GM19239 (cell line): ENCODE data around the gene TAF3.
A peak's percentile ranks its signal among the peaks of the same experiment; 100 is the strongest.

Experiments used
- DNase-seq: peaks from one replicate; pipeline ENCODE4 v3.0.0; 2011; ENCODE audit warnings: low spot score; ENCODE audit not compliant: insufficient read length
- FAIRE-seq: peaks from 2 replicates; lab custom pipeline; 2011; peaks lifted over from hg19 to GRCh38; lab: Jason Lieb, UNC

The TAF3 gene

DNA sequence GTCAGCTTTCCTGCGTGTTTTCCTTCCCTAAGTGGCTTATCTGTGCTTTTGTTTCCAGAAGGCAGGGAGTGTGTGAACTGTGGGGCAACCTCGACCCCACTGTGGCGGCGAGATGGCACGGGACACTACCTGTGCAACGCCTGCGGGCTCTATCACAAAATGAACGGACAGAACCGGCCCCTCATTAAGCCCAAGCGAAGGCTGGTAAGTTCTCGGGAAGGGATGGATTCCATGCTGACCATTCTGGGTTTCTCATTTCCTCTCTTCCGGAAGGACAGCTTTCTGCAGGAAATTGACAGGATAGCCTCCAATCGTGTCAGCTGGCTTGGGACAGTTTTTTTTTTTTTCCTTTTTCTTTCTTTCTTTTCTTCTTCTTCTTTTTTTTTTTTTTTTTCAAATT, 245.6 kb downstream of the TAF3 start:
- DNase-seq = no peak
- no peak for FAIRE-seq

DNA sequence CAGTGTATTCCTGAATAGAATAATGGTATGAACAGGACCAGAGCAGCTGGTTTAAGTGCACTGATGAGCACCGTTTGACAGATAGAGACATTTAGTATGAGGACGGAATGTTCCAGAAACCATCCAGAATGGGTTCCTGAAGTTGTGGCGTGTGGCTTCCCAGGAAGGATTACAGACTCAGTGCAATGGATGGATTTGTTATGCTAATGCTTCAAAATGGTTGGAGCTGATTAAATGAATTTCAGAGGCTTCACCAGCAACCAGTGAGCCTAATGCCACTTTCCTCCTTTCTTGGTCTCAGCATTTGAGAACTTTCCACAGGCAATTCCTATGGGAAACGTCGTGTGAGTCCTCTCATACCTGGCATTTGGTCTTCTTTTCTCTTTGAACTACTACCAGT, 246.1 kb downstream of the TAF3 start:
- no peak for FAIRE-seq
- no peak for DNase-seq

DNA sequence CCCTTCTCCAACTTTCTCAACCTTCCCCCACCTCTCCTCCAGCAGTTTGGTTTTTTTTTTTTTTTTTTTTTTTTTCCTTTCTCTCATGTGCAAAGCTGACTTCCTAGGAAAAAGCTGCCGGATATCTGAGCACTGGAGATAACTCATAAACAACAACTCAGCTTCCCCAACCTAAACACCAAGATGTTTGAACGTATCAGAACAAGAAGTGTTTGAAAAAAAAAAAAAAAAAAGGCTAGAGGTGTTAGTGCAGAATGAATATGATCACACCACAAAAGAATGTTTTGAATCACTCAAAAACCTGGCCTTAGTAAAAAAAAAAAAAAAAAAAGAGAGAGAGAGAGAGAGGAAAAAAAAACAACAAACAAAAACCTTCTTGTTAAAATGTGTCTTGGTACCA, 247.3 kb downstream of the TAF3 start:
- peak; percentile 33 for FAIRE-seq
- no peak for DNase-seq

DNA sequence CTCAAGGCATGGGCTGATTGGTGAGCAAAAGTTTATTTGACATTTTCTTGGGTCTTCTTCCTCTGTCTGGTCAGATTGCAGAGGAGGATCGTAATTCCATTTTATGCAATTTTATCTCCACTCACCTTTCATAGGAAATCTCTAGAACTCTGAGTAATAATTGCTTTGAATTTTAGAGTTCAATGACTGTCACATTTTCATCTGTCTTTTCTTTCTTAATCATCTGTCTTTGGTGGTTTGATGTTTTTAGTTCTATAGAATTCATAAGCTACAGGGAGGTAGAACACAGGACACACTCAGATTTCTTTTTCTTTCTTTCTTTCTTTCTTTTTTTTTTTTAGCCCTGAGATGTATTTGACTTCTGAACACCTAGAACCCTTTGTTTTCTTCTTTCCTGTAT, 247.8 kb downstream of the TAF3 start:
- DNase-seq = no peak
- FAIRE-seq = no peak
